Stomach smooth muscle (tissue), 2 donors: ENCODE data around the gene WDTC1.
A peak's percentile ranks its signal among the peaks of the same experiment; 100 is the strongest.

Experiments
- H3K27ac ChIP-seq: one replicate; pipeline ENCODE4 v1.7.0; 2013; ENCODE audit warnings: mild to moderate bottlenecking, low read length, inconsistent platforms
- H3K27me3 ChIP-seq, 2 donors: one replicate each; pipeline ENCODE4 v1.7.0; 2013; ENCODE audit warnings: low read length in 2 of 2; ENCODE audit not compliant: insufficient read depth in 2 of 2, control insufficient read depth in 1 of 2
- H3K36me3 ChIP-seq, 2 donors: one replicate each; pipeline ENCODE4 v1.7.0; 2013; ENCODE audit warnings: low read length in 2 of 2; ENCODE audit not compliant: control insufficient read depth in 2 of 2, insufficient read depth in 2 of 2
- H3K4me1 ChIP-seq: one replicate; pipeline ENCODE4 v1.7.0; 2013; ENCODE audit warnings: low read length; ENCODE audit not compliant: control insufficient read depth, insufficient read depth
- H3K4me3 ChIP-seq, 2 donors: one replicate each; pipeline ENCODE4 v1.7.0; 2013; ENCODE audit warnings: low read length in 2 of 2
- H3K9ac ChIP-seq, 2 donors: one replicate each; pipeline ENCODE4 v1.7.0; 2013; ENCODE audit warnings: low read length in 2 of 2, mild to moderate bottlenecking in 1 of 2
- H3K9me3 ChIP-seq, 2 donors: one replicate each; pipeline ENCODE4 v1.7.0; 2013; ENCODE audit warnings: low read length in 2 of 2; ENCODE audit not compliant: control insufficient read depth in 2 of 2
- donor health status: healthy.
- donor health status: Pancreatic carcinoma.

The WDTC1 gene

GRCh38 chr1:27301582-27302199 lies 67.3 kb downstream of the WDTC1 start:
- peaks cover 28 to 50% of the 10 kb centered on the region in 2 donors for H3K36me3 ChIP-seq
- H3K9ac ChIP-seq = no peak overlapping the region

GRCh38 chr1:27302612-27303011 lies 68.2 kb downstream of the WDTC1 start:
- Histone ChIP-seq H3K9ac (no peak overlapping the region), H3K27me3 (no peaks in the 10 kb centered on the region), H3K4me3 (no peak overlapping the region), H3K4me1 (peaks cover 35% of the 10 kb centered on the region), H3K27ac (no peak overlapping the region), H3K9me3 (no peaks in the 10 kb centered on the region), H3K36me3 (peaks cover 27 to 48% of the 10 kb centered on the region in 2 donors)

More at GRCh38 chr1:27301582-27302199, 67.3 kb downstream of the WDTC1 start:
- H3K4me1 ChIP-seq = peaks cover 42% of the 10 kb centered on the region
- no peaks in the 10 kb centered on the region for H3K27me3 ChIP-seq
- H3K27ac ChIP-seq = peak overlapping the region; percentile 94
- no peak overlapping the region for H3K4me3 ChIP-seq
- no peaks in the 10 kb centered on the region for H3K9me3 ChIP-seq

- Histone ChIP-seq H3K9ac (no peak overlapping the region), H3K36me3 (peaks cover 25 to 42% of the 10 kb centered on the region in 2 donors), H3K27me3 (no peaks in the 10 kb centered on the region), H3K4me1 (peaks cover 27% of the 10 kb centered on the region), H3K4me3 (no peak overlapping the region), H3K9me3 (no peaks in the 10 kb centered on the region), H3K27ac (no peak overlapping the region)
These were observed 69.1 kb downstream of the WDTC1 start for GRCh38 chr1:27303509-27303908.

- peaks cover 1% of the 10 kb centered on the region for H3K4me1 ChIP-seq
- peaks cover 25 to 41% of the 10 kb centered on the region in 2 donors for H3K36me3 ChIP-seq
- H3K27ac ChIP-seq = no peak overlapping the region
- H3K4me3 ChIP-seq = no peak overlapping the region
- H3K27me3 ChIP-seq = no peaks in the 10 kb centered on the region
- no peak overlapping the region for H3K9ac ChIP-seq
- H3K9me3 ChIP-seq = no peaks in the 10 kb centered on the region
These were observed 71.6 kb downstream of the WDTC1 start for GRCh38 chr1:27306071-27306470.

GRCh38 chr1:27306892-27307761 lies 72.7 kb downstream of the WDTC1 start:
- Histone ChIP-seq H3K27me3 (no peaks in the 10 kb centered on the region), H3K4me1 (no peaks in the 10 kb centered on the region), H3K4me3 (no peak overlapping the region), H3K36me3 (peaks cover 19 to 34% of the 10 kb centered on the region in 2 donors), H3K9me3 (no peaks in the 10 kb centered on the region), H3K9ac (no peak overlapping the region), H3K27ac (no peak overlapping the region)

- peaks cover 19 to 28% of the 10 kb centered on the region in 2 donors for H3K36me3 ChIP-seq
- no peaks in the 10 kb centered on the region for H3K9me3 ChIP-seq
- no peak overlapping the region for H3K27ac ChIP-seq
These were observed 73.6 kb downstream of the WDTC1 start for GRCh38 chr1:27307874-27308598.

GRCh38 chr1:27314169-27314568 lies 79.7 kb downstream of the WDTC1 start:
- no peaks in the 10 kb centered on the region for H3K27me3 ChIP-seq
- H3K9ac ChIP-seq = no peak overlapping the region
- H3K4me3 ChIP-seq = no peak overlapping the region
- H3K36me3 ChIP-seq = peaks cover 0 to 2% of the 10 kb centered on the region in 2 donors
- H3K27ac ChIP-seq = no peak overlapping the region
- no peaks in the 10 kb centered on the region for H3K4me1 ChIP-seq
- H3K9me3 ChIP-seq = no peaks in the 10 kb centered on the region

More at GRCh38 chr1:27307874-27308598, 73.6 kb downstream of the WDTC1 start:
- no peak overlapping the region for H3K4me3 ChIP-seq
- H3K4me1 ChIP-seq = no peaks in the 10 kb centered on the region
- H3K9ac ChIP-seq = no peak overlapping the region
- H3K27me3 ChIP-seq = no peaks in the 10 kb centered on the region

GRCh38 chr1:27314737-27315136 lies 80.3 kb downstream of the WDTC1 start:
- no peak overlapping the region for H3K27ac ChIP-seq
- no peaks in the 10 kb centered on the region for H3K4me1 ChIP-seq
- no peaks in the 10 kb centered on the region for H3K9me3 ChIP-seq
- peak overlapping the region in 1 of 2 donors; percentile 36 for H3K9ac ChIP-seq
- peaks cover 0 to 2% of the 10 kb centered on the region in 2 donors for H3K36me3 ChIP-seq
- peaks cover 1 to 4% of the 10 kb centered on the region in 2 donors for H3K27me3 ChIP-seq
- H3K4me3 ChIP-seq = no peak overlapping the region

GRCh38 chr1:27316860-27317259 lies 82.4 kb downstream of the WDTC1 start:
- Histone ChIP-seq H3K27me3 (peaks cover 4 to 8% of the 10 kb centered on the region in 2 donors), H3K9me3 (no peaks in the 10 kb centered on the region), H3K4me3 (no peak overlapping the region), H3K36me3 (no peaks in the 10 kb centered on the region), H3K4me1 (peaks cover 8% of the 10 kb centered on the region), H3K9ac (no peak overlapping the region), H3K27ac (no peak overlapping the region)

GRCh38 chr1:27318136-27318535 lies 83.7 kb downstream of the WDTC1 start:
- H3K4me1 ChIP-seq = peaks cover 16% of the 10 kb centered on the region
- H3K9ac ChIP-seq = peak overlapping the region; percentile 13 to 36
- H3K27me3 ChIP-seq = peaks cover 4 to 8% of the 10 kb centered on the region in 2 donors
- H3K4me3 ChIP-seq = no peak overlapping the region
- H3K27ac ChIP-seq = no peak overlapping the region
- H3K9me3 ChIP-seq = no peaks in the 10 kb centered on the region
- no peaks in the 10 kb centered on the region for H3K36me3 ChIP-seq
